ENCODE data around the gene PLXDC1.
"Not testable (repeated sequence)": the region's sequence is repeated elsewhere in the genome, so short reads cannot be mapped to it uniquely, and the experiment has no call there.

PLXDC1 gene

DNA sequence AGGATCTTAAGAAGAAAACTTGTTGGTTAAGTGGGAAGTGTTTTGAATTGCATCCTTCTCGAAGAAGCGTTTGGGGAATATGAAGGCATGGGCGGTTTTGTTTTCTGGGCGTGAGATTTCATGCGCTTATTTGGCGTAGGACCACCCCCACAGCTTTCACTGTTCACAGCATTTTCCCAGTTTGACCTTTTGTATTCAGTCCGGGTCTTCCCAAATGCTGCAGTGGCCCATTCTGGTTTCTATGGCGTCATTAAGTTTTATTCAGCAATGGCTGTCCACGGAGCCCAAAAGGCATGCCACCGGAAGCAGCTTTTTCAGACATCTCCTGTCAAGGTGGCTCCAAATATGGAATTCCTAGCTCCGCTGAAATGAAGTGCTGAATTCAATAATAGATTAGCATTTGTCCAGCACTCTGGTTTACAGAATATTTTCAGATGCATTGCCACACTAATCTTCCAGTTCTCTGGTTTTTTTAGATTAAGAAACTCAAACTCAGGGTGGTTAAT lies 93.7 kb downstream of the PLXDC1 start:
- no peak for DNase-seq

DNA sequence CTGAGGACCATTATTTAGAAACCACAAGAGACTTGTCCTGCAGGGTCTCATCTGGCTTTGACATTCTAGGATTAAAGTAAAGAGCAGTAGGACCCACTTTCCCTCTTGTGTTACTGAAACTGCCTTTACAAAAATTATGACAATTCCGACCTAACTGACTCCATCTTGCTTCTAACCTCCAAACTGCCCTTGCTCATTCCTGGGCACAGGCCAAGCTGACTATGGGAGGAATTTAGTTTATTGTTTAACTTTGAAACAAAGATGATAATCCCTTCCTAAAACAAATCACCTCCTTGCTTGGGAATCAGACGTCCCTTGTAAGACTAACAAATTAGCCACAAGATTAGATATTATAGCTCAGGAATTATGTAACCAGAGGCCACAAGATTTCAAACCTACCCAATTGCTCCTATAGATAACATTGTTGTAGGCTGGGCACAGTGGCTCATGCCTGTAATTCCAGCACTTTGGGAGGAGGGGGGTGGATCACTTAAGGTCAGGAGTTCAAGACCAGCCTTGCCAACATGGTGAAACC lies 97.3 kb downstream of the PLXDC1 start:
- DNase-seq: no peak

DNA sequence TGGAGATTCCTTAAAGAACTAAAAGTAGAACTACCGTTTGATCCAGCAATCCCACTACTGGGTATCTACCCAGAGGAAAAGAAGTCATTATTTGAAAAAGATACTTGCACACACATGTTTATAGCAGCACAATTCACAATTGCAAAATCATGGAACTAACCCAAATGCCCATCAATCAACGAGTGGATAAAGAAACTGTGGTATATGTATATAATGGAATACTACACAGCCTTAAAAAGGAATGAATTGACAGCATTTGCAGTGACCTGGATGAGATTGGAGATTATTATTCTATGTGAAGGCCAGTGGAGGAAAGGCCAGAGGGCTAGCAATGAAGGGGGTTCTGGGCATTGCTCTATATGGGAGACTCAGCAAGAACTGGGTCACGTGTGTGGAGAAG lies 99.0 kb downstream of the PLXDC1 start:
- DNase-seq: not testable (repeated sequence)

DNA sequence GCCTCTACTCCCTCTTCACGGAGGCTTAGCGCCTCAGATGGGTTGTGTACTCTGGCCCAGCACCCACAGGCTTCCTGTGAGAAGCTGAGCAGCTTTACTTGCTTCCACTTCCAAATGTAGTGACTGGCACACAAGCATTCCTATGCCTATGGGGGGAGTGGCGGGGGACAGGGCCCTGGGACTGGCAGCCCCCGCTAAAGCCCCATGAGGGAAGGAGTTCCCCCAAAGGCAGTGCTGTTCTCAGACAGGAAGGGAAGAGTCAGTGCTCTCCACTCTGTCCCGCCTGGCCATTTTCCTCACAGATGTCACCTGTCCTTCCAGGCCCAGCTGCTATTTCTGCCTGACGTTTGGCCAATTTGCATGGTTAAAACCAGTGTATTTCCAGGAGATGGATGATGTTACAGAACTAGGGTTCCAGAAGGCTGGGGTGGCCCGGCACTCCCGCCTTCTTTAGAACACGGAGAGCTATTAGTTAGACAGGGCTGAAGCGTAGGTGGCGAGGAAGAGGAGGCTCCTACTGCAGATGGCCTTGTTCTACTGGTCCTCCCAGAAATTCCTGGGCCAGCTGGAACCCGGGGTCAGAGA lies 100.3 kb downstream of the PLXDC1 start:
- DNase-seq: no peak

DNA sequence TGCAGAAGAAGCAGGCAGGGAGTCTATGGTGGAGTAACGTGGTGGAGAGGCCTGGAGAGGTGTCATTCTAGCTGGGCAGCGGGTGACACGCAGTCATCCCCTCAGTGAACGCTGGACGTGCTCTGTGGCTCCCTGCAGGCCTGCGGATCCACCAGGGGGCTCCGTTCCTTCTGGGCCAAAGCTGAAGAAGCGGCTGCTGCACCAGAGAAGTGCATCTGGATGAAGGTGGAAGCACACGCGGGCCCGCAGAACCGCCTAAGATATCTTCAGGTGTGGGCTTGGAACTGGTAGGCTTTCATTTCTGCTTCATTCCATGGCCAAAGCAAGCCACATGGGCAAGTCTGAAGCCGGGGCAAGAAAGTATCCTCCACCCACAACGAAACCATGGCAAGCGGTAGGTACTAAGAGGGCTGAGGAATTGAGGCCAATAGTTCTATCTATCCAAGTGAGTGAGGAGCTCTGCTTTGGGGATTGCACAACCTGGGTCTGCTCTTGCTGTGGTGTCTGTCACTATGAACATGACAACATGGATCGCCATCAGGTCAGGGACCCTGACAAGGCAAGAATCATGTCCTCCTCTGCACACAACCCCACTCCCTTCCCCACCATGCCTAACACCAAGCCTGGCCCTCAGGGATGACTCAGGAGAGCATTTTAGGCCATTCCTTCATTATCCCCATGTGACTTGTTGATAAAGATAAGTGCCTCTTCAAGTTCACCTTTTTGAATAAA lies 105.3 kb downstream of the PLXDC1 start:
- DNase-seq: no peak

DNA sequence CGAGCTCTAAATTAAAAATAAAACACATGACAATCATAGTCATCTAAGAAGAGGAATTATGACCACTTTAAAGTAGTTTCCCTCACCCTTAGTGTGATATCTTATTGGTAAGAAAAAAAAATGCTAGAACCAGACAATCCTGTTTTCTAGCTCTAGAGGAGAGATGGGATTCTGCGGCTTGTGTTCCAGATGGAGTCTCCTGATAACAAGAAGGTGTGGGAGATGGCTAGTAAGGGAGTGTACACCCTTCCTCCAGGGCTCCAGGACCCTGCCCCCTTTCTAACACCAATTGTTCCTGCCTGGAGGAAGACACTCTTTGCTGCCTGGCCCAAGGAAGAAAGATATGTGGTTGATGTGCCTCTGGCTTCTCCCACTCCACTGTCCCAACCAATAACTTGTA lies 115.4 kb downstream of the PLXDC1 start:
- no peak for DNase-seq

DNA sequence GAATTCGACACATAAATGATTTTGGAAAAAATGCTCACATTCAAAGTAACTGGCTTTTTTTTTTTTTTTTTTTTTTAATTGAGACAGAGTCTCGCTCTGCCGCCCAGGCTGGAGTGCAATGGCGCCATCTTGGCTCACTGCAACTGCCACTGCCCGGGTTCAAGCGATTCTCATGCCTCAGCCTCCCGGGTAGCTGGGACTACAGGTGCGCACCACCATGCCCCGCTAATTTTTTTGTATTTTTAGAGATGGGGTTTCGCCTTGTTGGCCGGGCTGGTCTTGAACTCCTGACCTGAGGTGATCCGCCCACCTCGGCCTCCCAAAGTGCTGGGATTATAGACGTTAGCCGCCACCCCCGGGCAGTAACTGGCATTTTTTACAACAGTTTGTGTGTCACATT lies 115.9 kb downstream of the PLXDC1 start:
- DNase-seq: not testable (repeated sequence)

DNA sequence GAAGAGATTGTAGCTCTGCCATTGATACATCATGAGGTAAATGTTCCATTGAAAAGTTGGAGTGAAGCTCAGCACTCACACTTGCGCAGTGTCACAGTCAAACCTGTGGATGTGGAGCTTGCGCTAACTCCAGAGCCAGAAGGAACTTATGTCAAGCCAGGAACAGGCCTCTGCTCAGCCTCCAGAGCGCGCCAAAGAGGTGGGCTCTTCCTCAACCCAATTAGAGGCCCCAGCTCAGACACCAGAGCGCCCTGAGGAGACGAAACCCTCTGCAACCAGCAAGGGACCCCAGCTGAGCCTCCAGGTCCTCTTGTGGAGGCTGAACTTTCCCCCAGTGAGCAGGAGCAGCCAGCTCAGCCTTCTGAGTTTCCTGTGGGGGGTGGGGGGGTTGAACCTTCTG lies 122.7 kb downstream of the PLXDC1 start:
- DNase-seq: no peak

DNA sequence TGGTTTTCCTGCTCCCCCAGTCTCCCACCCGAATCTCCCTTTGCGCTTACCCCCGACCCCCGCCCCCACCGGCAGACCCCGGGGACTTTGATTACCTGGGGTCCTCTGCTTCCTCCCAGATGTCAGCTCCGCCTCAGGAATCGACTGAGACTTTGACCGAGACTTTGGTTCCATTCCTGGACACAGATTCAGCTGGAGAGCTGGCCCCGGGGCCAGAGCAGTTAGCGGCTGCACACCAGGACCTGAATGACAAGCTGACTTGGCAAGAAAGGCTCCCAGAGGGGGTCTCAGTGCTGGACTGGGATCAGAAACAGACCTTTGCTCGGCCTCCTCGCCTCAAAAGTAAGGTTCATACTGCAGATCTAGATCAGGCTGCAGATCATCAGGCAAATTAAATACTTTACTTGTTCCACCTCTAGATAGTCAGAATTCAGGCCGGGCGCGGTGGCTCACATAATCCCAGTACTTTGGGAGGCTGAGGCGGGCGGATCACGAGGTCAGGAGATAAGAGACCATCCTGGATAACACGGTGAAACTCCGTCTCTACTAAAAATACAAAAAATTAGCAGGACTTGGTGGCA lies 123.9 kb downstream of the PLXDC1 start:
- no peak for DNase-seq

DNA sequence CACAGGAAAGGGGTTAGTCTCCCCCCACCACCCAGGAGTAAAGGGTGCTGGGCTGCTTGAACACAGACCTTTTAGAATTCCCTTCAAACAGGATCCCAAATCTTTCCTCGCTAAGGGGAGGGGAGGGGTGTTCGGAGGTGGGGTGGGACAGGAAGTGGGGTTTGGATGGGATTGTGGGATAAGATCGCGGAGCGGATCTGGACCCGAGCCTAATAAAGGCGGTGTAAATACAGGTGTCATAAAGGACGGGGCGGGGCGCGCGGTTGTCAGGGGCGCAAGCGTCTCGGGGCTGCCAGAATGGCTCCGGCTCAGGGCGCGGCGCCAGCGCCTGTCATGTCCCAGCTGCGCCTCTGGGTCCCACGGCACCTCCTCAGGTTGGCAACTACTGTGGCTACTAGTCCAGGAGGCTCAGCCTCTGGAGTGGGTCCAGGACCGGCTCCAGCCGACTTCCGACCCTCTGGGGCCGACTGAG lies 124.4 kb downstream of the PLXDC1 start:
- DNase-seq: peak; percentile 40 to 69

DNA sequence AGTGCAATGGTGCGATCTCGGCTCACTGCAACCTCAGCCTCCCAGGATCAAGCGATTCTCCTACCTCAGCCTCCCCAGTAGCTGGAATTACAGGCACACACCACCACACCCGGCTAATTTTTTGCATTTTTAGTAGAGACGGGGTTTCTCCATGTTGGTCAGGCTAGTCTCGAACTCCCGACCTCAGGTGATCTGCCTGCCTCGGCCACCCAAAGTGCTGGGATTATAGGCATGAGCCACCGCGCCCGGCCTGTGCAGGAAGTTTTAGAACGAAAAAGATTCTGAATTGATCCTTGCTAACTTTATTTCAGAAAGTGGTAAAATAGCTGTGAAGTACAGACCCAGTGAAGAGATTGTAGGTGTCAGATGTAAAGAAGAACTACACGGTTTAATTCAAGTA lies 125.1 kb downstream of the PLXDC1 start:
- DNase-seq: not testable (repeated sequence)

DNA sequence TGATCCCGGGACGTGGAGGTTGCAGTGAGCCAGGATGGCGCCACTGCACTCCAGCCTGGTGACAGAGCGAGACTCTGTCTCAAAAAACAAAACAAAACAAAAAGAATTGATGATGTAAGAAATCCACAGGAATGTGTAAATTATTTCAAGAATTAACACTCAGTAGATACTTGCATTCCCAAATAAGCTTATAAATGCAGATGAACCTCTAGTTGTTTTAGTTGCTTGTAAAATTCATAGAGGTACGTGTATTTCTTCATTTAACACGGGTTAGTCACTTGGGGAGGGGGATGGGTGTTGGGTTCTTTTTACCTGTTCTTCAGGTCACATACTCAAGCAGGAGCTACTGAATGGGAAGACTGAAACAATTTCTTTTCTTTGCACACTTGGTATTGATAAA lies 128.5 kb downstream of the PLXDC1 start:
- DNase-seq: no peak

DNA sequence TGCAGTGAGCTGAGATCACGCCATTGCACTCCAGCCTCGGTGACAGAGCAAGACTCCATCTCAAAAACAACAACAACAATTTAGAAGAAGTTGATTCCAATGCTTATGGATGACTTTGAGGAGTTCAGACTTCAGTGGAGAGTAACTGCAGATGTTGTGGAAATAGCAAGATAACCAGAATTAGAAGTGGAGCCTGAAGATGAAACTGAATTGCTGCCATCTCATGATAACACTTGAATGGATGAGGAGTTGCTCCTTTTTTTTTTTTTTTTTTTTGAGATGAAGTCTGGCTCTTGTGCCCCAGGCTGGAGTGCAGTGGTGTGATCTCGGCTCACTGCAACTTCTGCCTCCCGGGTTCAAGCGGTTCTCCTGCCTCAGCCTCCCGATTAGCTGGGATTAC lies 131.4 kb downstream of the PLXDC1 start:
- not testable (repeated sequence) for DNase-seq

DNA sequence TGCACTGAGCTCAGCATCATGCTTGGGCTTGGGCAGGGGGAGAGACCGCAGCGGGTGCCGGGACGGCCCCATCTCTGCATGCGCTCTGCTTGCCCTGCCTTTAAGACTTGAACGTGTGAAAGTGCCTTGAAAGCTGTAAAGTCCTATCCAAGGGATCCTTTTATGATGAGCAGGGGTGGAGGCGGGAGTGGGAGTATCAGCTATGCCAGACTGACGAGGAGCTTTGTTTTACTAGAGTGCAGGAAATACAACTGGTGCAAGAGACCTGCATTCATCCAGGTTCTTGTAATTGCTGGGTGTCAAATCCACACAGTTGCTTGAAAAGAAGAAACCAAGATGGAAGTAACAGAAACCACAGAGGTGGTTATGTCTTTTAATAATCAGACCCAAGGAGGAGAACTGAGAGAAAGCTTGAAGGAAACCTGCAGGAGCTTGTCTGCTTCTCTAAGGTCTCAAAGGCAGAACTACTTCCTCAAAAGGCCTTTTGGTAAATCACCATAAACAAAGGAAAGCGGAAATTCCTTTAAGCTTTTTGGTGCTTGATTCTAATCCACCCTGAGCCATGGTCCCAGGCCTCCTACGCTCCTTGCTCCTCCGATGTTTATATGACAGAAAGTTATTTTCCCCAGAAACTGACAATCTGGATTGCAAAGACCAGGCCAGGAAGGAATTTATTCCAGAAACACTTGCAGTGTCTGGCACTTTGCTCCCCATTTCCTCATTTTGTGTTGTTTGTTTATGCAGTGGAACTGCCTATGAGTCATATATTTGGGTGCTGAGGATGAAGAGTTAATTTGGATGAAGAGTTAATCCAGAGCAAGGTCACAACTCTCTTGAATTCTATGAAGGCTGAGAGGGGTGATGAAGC lies 132.9 kb downstream of the PLXDC1 start:
- DNase-seq: no peak

DNA sequence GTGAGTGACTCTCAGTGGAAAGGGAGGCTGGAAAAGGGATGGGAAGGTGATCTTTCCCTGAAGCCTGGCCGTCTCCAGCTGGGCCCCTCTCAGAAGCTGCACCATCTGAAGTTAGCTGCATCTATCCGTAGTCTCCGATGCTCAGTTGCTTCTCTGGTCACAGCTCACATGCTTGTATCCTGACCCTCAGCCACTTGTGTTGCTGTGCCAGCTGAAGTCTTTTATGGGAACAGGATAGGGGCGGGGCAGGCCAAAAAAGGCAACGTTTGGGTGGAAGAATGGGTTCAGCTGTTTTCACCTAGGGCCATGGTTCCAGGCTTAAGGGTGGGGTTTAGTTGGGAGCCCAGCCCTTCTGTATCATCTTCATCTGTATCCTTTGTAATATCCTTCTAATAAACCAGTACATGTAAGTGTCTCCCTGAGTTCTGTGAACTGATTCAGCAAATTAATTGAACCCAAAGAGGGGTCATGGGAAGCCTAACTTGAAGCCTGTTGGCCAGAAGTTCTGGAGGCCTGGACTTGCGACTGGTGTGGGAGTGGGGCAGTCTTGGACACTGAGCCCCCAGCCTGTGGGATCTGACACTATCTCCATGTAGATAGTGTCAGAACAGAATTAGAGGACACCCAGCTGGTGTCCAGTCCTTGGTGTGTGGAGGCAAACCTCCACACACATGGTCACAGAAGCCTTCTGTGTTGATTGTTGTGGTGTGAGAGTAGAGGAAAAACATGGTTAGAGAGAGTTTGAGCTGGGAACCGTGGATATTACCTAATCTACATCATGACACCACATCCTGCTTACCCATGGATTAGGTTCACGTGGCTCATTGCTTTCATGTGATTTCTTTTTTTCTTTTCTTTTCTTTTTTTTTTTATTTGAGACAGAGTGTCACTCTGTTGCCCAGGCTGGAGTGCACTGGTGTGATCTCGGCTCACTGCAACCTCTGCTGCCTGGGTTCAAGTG lies 135.0 kb downstream of the PLXDC1 start:
- DNase-seq: no peak

DNA sequence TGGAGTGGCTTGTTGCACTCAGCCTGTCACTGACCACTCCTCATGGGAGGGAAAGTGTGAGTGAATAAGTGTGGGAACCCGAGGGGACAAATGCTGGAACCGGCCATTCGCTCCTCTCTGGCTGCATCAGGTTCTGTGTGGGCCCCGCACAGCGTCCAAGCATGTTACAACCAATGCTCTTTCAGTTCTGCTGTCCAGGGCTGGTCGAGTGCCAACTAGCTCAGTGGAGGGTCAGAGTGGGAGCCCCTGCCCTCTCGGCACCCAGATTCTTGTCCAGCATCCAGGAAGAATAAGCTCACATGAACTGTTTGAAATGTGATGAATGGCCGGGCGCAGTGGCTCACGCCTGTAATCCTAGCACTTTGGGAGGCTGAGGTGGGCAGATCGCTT lies 135.9 kb downstream of the PLXDC1 start:
- DNase-seq: no peak

DNA sequence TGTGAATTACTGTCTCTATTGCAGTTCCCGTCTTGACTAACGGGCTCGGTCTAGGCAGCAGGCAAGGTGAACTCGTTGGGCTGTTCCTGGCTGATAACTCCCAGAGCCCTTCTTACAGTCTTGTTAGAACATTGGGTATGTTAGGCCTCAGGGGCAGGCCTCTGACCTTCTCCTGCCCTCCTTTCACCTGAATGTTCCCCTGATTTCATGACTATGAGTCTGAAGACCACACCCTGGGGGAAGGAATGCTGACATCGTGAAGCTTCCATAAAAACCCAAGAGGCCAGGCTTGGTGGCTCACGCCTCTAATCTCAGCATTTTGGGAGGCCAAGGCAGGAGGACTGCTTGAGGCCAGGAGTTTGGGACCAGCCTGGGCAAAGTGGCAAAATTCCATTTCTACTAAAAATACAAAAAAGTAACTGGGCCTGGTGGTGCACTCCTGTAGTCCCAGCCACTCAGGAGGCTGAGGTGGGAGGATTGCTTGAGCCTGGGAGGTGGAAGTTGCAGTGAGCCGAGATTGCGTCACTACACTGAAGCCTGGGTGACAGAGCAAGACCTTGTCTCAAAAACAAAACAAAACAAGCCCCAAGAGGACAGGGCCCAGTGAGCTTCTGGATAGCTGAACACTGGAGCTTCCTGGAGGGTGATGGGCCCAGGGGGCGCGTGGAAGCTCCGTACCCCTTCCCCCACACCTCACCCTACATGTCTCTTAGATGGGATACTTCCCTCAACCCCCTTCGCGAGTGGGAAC lies 136.5 kb downstream of the PLXDC1 start:
- no peak for DNase-seq

DNA sequence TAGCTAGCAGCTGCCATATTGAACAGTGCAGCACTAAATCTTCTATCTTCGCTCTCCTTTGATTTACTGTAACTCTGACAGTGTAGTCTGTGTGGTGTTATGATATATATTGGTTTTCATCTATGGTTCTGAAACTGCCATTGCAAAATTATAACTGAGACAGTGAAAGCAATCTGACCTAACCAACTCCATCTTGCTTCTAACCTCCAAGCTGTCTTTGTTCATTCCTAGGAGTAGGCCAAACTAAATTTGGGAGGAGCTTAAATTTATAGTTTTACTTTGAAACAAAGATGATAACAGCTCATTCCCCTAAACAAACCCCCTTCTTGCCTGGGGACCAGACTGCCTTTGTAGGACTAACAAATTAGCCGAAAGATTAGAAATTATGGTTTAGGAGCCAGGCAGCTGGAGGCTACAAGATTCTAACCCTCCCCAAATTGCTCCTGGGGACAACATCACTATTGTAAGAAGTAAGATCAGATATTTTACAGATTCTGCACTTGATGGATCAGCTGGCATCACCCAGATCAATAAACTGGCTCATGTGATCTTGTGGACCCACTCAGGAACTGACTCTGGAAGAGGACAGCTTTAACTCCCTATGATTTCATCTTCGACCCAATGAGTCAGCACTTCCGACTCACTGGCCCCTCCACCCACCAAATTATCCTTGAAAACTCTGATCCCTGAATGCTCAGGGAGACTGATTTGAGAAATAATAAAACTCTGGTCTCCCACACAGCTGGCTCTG lies 137.2 kb downstream of the PLXDC1 start:
- DNase-seq: no peak
